ENCODE measurements around the gene SAMD14. TPM values are rescaled to one million over a fixed set of nuclear protein-coding genes. Genes with fewer than 3 reads are reported as not detected.

SAMD14 gene
- total RNA-seq, 1 donor from 2014 or later, result 6.0 TPM

DNA sequence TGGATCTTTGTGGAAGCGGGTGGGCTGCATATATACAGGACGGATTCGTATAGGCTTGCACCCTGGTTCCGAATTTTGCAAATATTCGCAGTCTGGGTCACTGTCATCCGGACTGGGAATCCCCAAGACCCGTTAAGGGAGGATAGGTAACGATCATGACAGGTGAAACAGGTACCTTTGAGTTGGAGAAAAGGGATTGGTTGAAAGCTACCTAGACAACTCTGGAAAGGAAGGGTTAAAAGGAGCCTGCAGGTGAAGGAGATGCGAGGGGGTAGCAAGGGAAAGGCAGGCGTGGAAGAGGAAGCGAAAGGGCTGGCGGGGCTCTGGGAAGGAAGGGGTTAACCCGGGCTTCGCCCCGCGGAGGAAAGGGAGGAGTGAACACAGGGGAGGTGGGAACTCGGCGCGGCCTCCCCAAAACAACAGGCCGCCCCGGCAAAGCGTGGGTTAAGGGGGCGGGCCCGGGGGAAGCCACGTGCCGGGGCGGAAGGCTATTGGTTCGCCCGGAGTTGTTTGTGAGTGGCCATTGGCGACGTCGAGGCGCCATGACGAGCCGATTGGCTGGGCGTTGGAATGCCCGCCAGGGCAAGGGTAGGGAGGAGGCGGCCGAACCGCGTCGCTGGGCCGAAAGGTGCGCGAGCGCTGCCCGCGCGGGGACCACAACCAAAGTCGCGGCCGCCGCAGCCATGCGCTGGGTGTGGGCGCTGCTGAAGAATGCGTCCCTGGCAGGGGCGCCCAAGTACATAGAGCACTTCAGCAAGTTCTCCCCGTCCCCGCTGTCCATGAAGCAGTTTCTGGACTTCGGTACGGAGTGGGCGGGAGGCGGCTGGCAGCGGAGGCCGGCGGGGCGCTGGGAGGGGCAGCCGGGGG is 35.0 kb downstream of the SAMD14 start, which contains the start of gene PDK2:
Gene PDK2 (plus strand): TSS at position 599 of the 867 bp plus-strand sequence. CDS start 85 bp downstream, at position 684.
- Mint-ChIP-seq H3K4me3 (ENCODE audit: low read depth) (peak within 1 kb of the TSS; percentile 95), H3K36me3 (ENCODE audit: insufficient read depth) (peaks cover 6% of the 10 kb centered on the region), H3K27me3 (peaks cover 3% of the 10 kb centered on the region), H3K27ac (peak within 1 kb of the TSS; percentile 90), H3K4me1 (ENCODE audit: low read depth) (peaks cover 10% of the 10 kb centered on the region), H3K9me3 (ENCODE audit: low read depth) (no peaks in the 10 kb centered on the region)
- DNase-seq (ENCODE audit: low spot score, unreplicated experiment), result peak; percentile 92
- TF ChIP-seq, protein P1, sequence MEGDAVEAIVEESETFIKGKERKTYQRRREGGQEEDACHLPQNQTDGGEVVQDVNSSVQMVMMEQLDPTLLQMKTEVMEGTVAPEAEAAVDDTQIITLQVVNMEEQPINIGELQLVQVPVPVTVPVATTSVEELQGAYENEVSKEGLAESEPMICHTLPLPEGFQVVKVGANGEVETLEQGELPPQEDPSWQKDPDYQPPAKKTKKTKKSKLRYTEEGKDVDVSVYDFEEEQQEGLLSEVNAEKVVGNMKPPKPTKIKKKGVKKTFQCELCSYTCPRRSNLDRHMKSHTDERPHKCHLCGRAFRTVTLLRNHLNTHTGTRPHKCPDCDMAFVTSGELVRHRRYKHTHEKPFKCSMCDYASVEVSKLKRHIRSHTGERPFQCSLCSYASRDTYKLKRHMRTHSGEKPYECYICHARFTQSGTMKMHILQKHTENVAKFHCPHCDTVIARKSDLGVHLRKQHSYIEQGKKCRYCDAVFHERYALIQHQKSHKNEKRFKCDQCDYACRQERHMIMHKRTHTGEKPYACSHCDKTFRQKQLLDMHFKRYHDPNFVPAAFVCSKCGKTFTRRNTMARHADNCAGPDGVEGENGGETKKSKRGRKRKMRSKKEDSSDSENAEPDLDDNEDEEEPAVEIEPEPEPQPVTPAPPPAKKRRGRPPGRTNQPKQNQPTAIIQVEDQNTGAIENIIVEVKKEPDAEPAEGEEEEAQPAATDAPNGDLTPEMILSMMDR (IDR thresholded peaks at IDR 0.05; ENCODE audit: unreplicated experiment), result no peak

DNA sequence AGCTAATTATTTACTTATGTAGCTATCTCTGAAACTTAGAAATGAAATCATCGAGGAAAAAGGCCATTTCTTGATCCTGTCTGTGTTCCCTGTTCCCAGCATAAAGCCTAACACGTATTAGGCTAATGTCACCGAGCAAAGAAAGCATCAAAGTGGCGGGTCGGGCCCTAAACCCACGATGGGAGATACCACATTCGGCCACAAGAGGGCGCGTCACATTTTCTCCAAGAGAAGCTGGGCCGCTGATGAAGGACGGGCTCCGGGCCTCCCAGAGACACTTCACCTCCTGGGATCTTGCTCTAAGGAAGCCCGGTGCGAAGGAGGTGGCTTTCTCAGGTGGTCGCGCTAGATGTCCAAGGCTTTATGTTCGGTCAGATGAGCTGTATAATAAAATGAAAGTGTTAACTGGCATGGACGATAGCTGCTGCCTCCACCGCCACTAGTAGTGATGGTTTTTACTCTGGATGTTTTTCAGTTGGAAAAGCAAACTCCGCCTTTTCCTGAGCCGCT is 35.7 kb downstream of the SAMD14 start:
- H3K27ac Mint-ChIP-seq, result peak overlapping the region; percentile 90

DNA sequence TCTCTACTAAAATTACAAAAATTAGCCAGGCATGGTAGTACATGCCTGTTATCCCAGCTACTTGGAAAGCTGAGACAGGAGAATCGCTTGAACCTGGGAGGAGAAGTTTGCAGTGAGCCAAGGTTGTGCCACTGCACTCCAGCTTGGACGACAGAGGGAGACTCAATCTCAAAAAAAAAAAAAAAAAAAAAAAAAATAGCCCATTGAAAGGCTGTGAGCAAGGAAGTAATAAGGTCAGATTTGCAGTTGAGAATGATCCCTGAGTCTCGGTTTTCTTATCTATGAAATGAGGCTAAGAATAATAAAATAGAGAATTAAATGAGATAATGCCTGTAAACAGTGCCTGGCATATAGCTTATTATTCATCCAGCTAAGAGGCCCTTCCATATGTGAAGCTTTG is 36.2 kb downstream of the SAMD14 start:
- Mint-ChIP-seq H3K4me3 (ENCODE audit: low read depth) (no peak overlapping the region), H3K9me3 (ENCODE audit: low read depth) (no peaks in the 10 kb centered on the region), H3K4me1 (ENCODE audit: low read depth) (peaks cover 10% of the 10 kb centered on the region), H3K27me3 (peaks cover 3% of the 10 kb centered on the region), H3K36me3 (ENCODE audit: insufficient read depth) (peaks cover 6% of the 10 kb centered on the region), H3K27ac (no peak overlapping the region)
- TF ChIP-seq, protein P1 (IDR thresholded peaks at IDR 0.05; ENCODE audit: unreplicated experiment), result no peak
- DNase-seq (ENCODE audit: low spot score, unreplicated experiment), result no peak

More for the DNA sequence above, 35.7 kb downstream of the SAMD14 start:
- peak; percentile 88 for DNase-seq (ENCODE audit: low spot score, unreplicated experiment)
- H3K9me3 Mint-ChIP-seq (ENCODE audit: low read depth), result no peaks in the 10 kb centered on the region
- TF ChIP-seq, protein P1 (IDR thresholded peaks at IDR 0.05; ENCODE audit: unreplicated experiment), result peak; percentile 95
- peaks cover 6% of the 10 kb centered on the region for H3K36me3 Mint-ChIP-seq (ENCODE audit: insufficient read depth)
- H3K4me3 Mint-ChIP-seq (ENCODE audit: low read depth), result peak overlapping the region; percentile 95
- H3K4me1 Mint-ChIP-seq (ENCODE audit: low read depth), result peaks cover 10% of the 10 kb centered on the region
- peaks cover 3% of the 10 kb centered on the region for H3K27me3 Mint-ChIP-seq

GRCh38 chr17:50093246-50093645 is 36.7 kb downstream of the SAMD14 start:
- no peaks in the 10 kb centered on the region for H3K9me3 Mint-ChIP-seq (ENCODE audit: low read depth)

GRCh38 chr17:50091918-50092285 is 38.1 kb downstream of the SAMD14 start:
- no peak overlapping the region for H3K27ac Mint-ChIP-seq
- peaks cover 3% of the 10 kb centered on the region for H3K27me3 Mint-ChIP-seq
- peaks cover 10% of the 10 kb centered on the region for H3K4me1 Mint-ChIP-seq (ENCODE audit: low read depth)
- DNase-seq (ENCODE audit: low spot score, unreplicated experiment), result no peak
- H3K4me3 Mint-ChIP-seq (ENCODE audit: low read depth), result no peak overlapping the region
- no peaks in the 10 kb centered on the region for H3K9me3 Mint-ChIP-seq (ENCODE audit: low read depth)
- TF ChIP-seq, protein P1 (IDR thresholded peaks at IDR 0.05; ENCODE audit: unreplicated experiment), result no peak
- no peaks in the 10 kb centered on the region for H3K36me3 Mint-ChIP-seq (ENCODE audit: insufficient read depth)

More at GRCh38 chr17:50093246-50093645, 36.7 kb downstream of the SAMD14 start:
- Mint-ChIP-seq H3K27me3 (peaks cover 3% of the 10 kb centered on the region), H3K27ac (no peak overlapping the region), H3K4me3 (ENCODE audit: low read depth) (no peak overlapping the region), H3K4me1 (ENCODE audit: low read depth) (peaks cover 10% of the 10 kb centered on the region), H3K36me3 (ENCODE audit: insufficient read depth) (peaks cover 1% of the 10 kb centered on the region)
- DNase-seq (ENCODE audit: low spot score, unreplicated experiment), result no peak
- TF ChIP-seq, protein P1 (IDR thresholded peaks at IDR 0.05; ENCODE audit: unreplicated experiment), result no peak

Data from progenitor cell of endocrine pancreas (in vitro differentiated cells).